ENCODE data around the gene HNF4A. TPM values are rescaled to one million over a fixed set of nuclear protein-coding genes. Genes with fewer than 3 reads are reported as not detected.

Gene HNF4A
- total and polyA plus RNA-seq, 2 of the 13 experiments (the other 11 are each of a cell fraction or from before 2014, with no cell fraction given) = 80.9 to 169 TPM

GRCh38 chr20:44404204-44405181 is 49.0 kb downstream of the HNF4A start (continued):
- TF ChIP-seq STAT6 (CRISPR knock-in tag; IDR thresholded peaks at IDR 0.05; ENCODE audit: borderline replicate concordance) (0 out of 2 replicates have a peak, but pooled peaks have one; percentile 32), NFE2L1 (CRISPR knock-in tag; IDR thresholded peaks at IDR 0.05; ENCODE audit: borderline replicate concordance) (no peak), SPEN (CRISPR knock-in tag; IDR thresholded peaks at IDR 0.05; ENCODE audit: low read depth) (no peak; the same call in 1 of the 2 replicates), ZNF275 (CRISPR knock-in tag; IDR thresholded peaks at IDR 0.05; ENCODE audit: borderline replicate concordance) (0 out of 2 replicates have a peak, but pooled peaks have one; percentile 45), PAF1 (CRISPR knock-in tag; IDR thresholded peaks at IDR 0.05) (peak; percentile 98), ZNF607 (CRISPR knock-in tag; IDR thresholded peaks at IDR 0.05; ENCODE audit: borderline replicate concordance) (no peak), TFE3 (CRISPR knock-in tag; IDR thresholded peaks at IDR 0.05) (no peak), ZNF207 (IDR thresholded peaks at IDR 0.05; ENCODE audit: borderline replicate concordance) (no peak), HNRNPL (IDR thresholded peaks at IDR 0.05; ENCODE audit: low read depth, low read length) (peak; percentile 92), HHEX (CRISPR knock-in tag; IDR thresholded peaks at IDR 0.05) (no peak; the same call in 1 of the 2 replicates), RBAK (CRISPR knock-in tag; IDR thresholded peaks at IDR 0.05) (no peak), ZNF768 (CRISPR knock-in tag; IDR thresholded peaks at IDR 0.05) (peak; percentile 43; the same call in 1 of the 2 replicates), BHLHE40 (IDR thresholded peaks at IDR 0.05; ENCODE audit: low read length) (no peak), ELF3 (CRISPR knock-in tag; IDR thresholded peaks at IDR 0.05) (no peak), TERF1 (CRISPR knock-in tag; IDR thresholded peaks at IDR 0.05) (0 out of 2 replicates have a peak, but pooled peaks have one; percentile 42), CBX1 (IDR thresholded peaks at IDR 0.05; ENCODE audit: low read depth) (no peak), RBM22 (optimal IDR thresholded peaks at IDR 0.05; ENCODE audit: low read length) (no peak), ARNT2 (CRISPR knock-in tag; IDR thresholded peaks at IDR 0.05; ENCODE audit: low read depth) (0 out of 2 replicates have a peak, but pooled peaks have one; percentile 14)
- TF ChIP-seq, protein P1, sequence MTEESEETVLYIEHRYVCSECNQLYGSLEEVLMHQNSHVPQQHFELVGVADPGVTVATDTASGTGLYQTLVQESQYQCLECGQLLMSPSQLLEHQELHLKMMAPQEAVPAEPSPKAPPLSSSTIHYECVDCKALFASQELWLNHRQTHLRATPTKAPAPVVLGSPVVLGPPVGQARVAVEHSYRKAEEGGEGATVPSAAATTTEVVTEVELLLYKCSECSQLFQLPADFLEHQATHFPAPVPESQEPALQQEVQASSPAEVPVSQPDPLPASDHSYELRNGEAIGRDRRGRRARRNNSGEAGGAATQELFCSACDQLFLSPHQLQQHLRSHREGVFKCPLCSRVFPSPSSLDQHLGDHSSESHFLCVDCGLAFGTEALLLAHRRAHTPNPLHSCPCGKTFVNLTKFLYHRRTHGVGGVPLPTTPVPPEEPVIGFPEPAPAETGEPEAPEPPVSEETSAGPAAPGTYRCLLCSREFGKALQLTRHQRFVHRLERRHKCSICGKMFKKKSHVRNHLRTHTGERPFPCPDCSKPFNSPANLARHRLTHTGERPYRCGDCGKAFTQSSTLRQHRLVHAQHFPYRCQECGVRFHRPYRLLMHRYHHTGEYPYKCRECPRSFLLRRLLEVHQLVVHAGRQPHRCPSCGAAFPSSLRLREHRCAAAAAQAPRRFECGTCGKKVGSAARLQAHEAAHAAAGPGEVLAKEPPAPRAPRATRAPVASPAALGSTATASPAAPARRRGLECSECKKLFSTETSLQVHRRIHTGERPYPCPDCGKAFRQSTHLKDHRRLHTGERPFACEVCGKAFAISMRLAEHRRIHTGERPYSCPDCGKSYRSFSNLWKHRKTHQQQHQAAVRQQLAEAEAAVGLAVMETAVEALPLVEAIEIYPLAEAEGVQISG (CRISPR knock-in tag; IDR thresholded peaks at IDR 0.05) = peak; percentile 24; the same call in 1 of the 2 replicates
